Occipital lobe (tissue), 2 donors: ENCODE data around the gene PTPRJ. TPM values are rescaled to one million over a fixed set of nuclear protein-coding genes. Genes with fewer than 3 reads are reported as not detected.
"Not testable (repeated sequence)": the region's sequence is repeated elsewhere in the genome, so short reads cannot be mapped to it uniquely, and the experiment has no call there.

Experiments used
- DNase-seq: peaks from one replicate; lab custom pipeline; 2025; lab: John Stamatoyannopoulos, UW
- total RNA-seq: library from RNA; depleted of rRNA; stranded (reverse); fragments of >200 nt; gene quantifications from one replicate; pipeline ENCODE4 v1.2.3, GENCODE V29; 2014

PTPRJ gene
- total RNA-seq, 1 donor from 2014 or later = 13.7 TPM

DNA sequence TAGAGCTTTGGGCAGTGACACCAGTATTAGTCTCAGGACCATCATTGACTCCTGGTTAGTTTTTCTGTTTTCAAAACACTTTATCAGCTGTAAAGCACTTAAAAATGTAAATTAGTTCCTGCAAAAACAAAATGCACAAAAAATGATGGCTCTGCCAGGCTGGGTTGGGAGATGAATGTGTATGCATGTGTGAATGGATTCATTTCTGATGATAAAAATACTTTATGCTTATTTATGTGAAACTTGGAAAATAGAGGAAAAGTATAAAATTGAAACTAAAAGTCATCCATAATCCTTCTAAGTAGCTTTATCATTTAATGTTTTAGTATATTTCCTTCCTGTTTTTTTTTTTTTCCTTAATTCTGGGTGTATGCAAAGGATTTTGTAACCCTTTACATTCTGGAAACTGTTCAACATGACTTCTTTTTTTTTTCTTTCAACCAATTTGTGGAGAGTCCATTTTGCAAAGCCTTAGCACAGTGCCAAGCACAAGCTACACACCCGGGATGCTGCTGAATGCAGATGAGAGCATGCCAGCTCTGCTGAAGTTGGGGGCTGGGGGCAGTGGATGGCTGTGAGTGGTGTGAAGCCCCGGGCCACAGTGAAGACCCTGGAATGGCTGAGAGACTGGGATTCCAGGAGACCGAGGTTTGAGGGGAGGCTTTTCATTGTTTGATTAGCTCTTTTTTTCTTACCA lies 37.6 kb downstream of the PTPRJ start:
- DNase-seq = no peak

DNA sequence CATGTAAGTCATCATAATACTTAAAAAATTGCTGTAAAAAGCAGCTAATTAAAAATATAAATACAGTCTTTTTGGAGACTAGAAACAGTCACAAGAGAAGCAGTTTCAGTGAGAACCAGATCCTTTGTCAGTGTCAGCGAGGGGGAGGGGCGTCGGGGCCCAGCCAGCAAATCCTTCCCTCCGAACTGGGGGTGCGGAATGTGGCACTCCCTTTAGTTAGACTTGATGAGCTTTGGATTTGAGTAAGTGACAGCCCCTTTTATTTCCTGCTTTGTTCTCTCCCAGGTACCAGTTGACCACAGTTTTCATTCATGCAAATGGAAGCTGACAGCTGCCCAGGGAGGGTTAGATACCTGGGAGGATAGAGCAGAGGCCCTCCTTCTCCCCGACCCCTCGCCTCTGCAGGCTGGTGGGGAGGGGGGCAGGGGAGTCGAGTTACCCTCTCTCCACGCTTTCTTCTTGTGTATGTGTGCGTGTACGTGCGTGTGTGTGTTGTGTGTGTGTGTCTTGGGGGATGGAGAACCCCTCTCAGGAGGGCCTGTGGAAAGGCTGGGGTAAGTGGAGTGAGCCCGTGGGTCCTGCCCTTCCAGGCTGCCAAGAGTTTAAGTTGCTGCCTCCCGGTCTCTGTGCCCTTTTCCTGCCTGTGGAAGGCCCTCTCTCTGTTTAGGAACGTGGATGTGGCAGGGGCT lies 38.3 kb downstream of the PTPRJ start:
- DNase-seq = no peak

DNA sequence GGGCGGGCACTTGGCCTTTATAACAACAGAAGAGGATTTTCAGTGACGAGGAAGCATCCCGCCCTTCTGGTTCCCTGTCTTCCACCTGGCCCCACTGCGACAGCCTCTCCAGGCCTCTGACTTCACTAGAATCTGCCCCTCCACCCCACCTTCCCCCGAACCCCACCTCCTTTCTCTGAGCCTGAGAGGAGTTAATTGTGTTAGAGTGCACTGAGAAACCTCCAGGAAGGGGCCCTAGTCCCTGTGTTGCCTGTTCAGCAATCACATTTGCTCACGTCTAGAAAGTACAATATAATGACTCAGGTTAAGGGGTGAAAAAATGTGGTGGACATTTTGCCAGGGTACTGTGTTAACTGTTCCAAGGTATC lies 38.8 kb downstream of the PTPRJ start:
- no peak for DNase-seq

DNA sequence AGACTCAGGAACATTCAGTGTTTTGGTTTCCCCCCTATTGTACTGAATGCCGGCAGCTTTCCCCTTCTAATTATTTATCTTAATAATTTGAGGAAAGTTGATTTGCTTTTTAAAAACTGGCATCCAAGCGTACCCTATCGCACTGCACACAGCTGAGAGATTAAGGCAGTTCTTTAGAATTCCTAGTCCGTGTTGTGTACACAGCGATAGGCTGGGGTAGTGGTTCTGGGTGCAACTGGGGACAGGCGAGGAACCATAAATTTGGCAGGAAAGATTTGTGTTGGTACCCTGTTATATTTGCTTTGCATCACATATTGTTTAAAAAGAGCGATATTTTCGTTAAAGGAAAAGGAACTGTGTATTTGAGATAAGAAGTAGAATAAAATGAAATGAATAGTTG lies 39.2 kb downstream of the PTPRJ start:
- no peak for DNase-seq

DNA sequence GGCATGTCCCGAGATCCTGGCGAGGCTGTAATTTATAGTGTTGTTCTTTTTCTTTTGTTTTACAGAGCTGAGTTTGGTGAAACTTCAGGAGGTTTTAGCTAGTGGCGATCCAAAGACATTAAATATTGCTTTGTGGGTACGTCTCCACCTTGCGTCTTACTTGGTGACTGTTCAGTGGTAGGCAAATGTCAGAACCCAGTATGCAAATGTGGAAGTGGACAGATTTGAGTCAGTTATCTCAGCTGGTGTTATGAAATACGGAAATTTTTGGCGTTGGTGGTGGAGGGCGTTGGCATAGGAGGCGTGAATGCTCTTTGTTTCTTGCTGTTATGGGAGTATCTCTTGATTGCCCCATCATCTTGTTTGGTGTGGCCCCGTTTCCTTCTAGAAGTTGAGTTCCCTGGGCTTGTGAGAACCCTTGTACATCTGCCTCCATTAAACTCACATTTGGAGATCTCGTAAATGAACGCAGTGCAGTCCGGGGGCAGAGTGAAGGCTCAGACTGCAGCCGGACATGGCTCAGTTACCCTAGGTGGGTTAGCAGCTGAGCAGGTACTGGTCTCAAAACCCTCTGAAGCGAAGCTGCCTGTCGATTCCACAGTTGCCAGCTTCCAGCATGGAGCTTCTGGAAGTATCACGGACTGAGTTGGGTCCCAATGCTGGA lies 39.9 kb downstream of the PTPRJ start:
- no peak for DNase-seq

DNA sequence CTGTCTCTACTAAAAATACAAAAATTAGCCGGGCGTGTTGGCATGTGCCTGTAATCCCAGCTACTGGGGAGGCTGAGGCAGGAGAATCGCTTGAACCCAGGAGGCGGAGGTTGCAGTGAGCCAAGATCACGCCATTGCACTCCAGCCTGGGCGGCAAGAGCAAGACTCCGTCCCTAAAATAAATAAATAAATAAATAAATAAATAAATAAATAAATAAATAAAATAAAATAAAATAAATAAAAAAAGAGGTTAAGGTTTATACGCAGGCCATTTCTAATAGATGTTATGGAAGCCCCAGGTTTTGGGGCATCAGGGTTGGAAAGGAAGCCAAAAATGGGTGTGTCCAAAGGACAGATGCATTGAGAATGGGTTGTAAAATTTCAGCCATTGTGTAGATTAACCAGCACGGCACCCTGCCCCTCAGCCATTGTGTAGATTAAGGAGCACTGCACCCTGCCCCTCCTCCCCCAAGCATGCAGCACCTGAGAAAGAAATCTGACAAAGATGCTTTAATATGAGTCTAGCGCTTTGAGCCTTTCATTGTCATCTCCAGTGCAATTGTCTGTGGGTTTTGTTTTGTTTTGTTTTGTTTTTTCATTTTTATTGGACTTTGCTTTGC lies 41.0 kb downstream of the PTPRJ start:
- DNase-seq = not testable (repeated sequence)

DNA sequence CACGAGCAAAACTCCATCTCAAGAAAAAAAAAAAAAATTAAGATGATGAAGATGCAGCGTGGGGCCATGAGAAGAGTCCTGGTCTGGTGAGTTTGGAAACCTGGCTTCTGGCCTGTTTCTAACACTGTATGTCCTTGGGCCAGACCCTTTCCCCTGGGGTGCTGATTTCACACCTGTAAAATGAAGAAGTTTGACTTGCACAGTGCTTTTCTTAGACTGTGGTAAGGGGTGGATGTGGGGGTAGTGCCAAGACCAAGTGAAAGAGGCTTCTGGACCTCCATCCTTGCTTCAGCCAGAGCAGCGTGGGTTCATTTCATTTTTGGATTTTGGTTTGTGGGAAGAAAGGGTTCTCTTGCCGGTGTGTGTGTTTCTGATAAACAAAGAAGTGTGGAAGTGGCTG lies 42.1 kb downstream of the PTPRJ start:
- DNase-seq = no peak

DNA sequence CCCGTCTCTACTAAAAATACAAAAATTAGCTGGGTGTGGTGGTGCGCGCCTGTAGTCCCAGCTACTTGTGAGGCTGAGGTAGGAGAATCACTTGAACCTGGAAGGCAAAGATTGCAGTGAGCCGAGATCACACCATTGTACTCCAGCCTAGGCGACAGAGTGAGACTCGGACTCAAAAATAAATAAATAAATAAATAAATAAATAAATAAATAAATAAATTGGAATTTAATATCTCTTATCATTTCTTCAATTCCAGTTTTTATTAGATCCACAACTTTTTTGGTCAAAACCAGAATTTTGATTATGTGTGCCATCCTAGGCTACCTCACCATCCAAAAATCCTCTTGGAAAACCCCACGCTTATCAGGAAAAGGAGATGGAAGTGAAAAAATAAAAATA lies 43.2 kb downstream of the PTPRJ start:
- DNase-seq = not testable (repeated sequence)

DNA sequence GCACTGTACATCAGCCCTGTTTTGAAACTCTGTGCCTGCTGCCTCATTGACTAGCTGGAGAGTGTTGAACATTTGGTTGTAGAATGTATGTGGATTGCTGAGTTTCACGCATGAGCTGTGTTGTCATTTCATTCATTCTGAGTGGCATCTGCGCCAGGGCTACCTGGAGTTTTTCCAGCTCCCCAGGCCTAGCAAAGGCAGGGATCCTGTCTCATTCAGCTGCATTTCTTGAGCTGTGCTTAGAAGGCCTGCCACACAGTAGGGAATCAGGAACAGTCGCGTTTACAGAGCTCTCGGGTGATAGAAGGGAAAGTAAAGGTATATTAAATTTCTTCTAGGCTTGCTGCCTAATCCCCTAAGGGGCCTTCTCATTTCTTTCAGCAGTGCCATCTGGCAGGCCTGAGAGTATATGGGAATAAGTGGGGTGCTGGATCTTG lies 44.3 kb downstream of the PTPRJ start:
- no peak for DNase-seq

DNA sequence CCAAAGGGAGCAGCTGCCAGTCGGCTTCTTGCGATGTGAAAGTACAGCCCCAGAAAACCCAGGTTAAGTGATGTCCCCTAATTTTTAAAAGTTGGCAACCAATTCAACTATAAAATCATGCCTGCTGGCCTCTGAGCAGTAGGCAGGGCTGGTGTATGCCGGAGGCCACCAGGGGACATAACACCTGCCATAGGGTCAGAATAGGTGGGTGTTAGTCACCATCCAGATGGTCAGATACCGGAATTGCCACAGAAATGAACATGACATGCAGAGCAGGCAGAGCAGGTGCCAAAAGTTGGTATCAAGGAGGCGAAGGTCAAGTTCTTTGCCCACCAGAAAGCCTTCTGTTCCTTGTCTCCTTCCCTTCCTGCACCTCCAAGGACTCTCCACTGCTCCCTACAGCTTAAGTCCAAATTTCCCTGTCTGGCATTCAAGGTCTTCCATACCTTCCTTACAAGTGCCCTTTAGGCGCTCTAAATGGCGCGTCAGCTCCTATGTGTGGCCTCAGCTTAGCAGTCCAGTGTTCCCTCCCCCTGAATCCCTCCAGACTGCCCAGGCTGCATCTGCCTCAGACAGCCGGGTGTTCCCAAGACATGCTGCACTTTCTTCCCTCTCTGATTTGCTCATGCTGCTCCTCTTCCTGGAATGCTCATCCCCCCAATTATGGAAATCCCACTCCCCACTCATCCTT lies 45.1 kb downstream of the PTPRJ start:
- no peak for DNase-seq

DNA sequence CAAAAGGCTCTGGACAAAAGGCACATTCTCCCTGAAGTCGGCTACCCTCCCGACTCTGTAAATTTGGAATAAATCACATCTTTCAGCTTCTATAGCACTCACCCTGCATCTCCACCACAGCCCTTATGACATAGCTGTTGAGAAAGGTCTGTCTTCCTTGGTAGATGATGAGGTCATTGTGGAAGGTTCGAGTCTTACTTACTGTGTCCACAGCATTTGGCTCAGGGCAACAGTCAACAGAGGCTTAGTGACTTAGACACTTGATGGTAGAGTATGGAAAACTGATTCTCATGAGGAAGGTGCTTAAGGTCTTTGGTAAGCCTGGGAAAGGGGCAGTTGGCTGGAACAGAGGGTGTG lies 45.6 kb downstream of the PTPRJ start:
- DNase-seq = no peak

DNA sequence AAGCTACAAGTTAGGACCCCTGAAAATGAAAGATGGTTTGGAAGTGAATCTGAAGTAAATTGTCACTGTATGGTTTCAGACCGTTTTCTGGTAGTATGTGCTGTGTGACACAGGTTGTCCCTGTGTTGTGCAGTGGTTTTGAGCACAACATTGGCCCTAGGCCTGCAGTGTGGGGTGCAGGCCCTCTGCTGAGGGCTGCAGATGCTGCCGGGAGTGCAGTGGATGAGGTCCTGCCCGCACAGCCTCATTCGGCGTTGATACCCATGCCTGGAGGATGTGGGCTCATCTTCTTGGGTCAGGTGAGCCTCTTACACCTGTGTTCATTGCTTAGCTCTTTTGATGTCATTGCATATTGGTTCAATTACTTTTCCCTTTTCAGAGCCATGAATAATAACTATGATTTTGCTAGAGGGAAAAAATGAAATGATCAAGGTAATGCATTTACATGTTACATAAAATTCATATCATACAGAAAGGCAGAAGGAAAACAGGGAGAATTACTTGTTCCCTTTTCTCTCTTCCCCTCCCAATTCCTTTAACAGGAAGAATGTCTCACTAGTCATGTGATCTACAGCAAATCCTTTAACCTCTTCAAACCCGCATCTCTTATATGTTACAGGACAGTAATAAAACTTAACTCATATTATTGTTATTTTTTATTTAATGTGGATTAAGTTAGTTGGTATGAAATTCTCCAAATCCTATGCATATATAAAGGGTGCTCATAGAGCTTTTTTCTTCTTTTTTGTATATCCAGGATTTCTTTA lies 48.7 kb downstream of the PTPRJ start:
- no peak for DNase-seq

DNA sequence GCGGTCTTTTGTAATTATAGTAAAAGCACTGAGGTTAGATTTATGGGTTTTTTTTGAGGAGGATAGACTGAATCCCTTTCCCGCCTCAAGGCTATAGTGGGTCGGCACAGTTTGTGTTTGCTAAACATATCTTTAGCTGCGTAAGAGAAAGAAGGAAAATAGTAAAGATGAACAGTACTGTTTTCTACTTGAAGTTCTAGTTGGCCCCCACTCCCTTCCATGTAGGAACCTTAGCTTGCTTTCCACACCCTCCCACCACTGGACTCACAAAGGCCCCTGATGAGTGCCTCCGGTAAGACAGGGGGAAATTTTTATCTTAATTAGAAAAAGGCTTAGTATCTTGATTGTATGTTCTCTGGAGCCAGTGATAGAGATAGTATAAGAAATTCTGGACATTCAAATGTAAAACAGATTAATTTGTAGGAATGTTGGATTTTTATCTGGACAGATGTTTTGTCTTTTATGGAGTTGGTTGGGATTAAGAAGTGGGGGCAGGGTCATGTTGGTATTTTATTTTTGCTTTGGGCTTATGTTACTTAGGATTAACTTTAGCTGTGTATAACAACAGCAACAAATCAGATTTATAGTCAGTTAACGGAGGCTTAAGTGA lies 49.4 kb downstream of the PTPRJ start:
- DNase-seq = no peak

DNA sequence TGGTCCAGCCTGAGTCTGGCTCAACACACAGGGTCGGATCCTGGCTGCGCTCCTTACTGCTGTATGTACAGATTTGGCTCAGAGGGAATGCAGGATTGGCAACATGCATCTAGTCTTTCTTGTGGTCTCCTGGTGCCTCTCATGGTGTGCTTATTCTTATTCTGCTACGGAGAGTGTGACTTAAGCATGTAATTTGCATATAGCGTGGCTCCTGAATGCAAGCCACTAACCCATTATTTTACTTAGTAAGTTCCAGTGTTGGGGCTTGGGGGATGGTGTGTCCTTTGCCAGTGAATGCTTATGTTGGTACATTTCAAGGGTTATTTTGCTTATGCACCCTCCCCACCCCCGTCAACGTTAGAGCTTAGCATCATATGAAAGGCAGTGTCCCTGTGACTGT lies 51.2 kb downstream of the PTPRJ start:
- DNase-seq = no peak

DNA sequence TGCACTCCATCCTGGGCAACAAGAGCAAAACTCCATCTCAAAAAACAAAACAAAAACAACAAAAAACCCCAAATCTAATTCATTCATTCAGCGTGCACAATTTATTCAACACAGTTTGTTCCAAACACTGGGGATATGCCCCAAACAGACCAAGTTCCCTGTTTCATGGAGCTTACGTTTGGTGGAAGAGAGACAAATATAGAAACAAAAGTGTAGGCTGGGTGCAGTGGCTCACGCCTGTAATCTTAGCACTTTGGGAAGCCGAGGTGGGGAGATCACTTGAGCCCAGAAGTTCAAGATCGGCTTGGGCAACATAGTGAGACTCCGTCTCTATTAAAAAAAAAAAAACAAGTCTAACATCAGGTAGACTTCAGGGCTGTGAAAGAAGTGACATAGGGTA lies 52.4 kb downstream of the PTPRJ start:
- no peak for DNase-seq

DNA sequence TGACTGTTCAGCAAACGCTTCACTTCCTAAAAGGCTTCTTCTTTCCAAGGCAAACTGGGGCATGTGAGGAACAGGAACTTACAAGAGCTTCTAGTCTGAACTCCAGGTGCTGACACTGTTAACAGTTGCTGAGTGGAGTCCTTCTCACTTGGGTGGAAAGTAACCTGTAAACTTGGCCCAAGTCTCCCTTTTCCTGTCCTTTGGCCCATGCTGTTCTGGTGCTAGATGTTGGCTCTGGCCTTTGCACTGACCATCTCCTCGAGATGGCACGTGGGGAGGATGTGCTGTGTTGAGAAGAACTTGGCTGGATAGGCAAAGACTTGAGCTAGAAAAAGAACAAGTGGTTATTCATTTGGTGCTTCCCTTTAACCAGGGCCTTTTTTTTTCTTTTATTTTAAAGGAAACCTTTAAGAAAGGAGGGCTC lies 53.6 kb downstream of the PTPRJ start:
- no peak for DNase-seq

DNA sequence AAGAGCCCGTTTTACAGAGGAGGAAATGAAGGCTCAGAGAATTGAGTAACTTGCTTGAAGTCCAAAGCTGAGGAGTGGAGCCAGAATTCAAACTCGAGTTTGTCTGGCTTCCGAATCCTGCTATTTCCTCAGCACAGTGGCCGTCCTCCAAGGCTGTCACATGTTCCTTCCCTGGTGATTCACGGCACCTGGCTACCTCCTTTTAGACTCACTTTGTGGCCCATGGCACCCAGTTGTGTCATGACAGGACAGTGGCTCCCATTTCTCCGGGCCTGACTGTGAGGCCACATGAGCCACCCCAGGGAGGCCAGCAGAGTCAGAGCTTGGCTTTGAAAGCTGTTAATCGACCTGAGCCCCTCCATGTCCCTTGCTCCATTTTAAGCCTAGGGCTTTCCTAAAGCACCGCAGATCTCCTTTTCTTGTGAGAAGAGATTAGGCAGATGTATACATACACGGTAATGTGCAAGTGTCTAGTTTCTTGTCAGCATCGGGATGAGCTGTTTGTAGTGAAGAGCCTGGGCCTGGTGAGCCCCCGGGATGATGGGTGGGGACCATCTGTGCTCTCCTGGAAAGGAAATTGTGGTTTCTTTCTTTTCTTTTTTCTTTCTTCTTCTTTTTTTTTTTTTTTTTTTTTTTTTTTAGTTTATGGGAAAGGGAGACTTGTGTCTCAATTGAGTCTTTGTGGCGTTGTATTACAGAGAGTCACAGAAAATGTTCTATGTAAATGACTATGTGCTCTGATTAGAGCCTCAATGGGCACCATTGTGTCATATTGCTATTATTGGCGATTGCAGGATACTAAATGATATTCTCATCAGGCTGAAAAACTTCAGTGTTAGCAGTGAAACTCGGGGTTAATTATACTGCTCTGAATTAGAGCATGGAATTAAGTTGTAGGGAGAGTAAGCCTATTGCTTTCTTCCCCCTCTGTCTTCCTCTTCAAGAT lies 54.8 kb downstream of the PTPRJ start:
- DNase-seq = peak; percentile 33

DNA sequence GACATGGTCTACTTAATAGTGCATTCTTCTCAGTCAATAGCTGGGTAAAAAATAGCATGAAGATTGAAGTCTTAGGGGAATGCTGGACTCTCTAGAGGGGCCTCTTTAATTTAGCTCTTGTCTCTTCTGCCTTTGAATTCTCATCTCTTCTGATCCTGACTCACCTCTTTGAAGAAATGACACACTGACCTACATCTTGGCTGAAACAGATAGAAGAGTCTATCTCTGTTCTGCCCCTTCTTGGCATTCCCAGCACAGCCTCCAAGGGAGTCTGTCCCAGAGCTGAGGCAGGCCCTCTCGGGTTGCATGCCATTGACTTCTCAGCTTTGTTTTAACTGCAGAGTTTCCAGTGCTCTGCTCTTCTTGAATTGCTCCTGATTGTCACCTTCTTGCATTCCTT lies 55.7 kb downstream of the PTPRJ start:
- DNase-seq = no peak

DNA sequence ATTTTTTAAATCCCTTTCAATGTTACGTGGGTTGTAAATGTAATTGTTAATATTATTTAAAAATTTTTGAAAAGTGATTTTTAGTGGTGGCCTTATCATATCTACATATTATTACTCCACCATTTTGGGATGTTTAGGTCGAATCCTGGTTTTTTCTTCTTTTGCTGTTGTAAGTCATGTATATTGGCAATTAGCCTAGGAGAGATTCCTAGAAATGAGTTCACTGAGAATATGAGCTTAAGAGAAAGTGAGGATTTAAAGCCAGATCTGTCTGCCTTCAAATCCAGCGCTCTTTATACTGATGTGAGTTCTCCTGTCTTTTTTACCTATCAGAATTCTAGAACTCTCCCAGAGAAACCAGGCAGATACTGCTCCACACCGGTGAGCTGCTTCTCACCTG lies 56.1 kb downstream of the PTPRJ start:
- DNase-seq = no peak
